Liver (tissue), 3 donors: ENCODE data around the gene PRKACA.

Experiments
- EGR1 ChIP-seq, 2 donors: IDR thresholded peaks; 2 replicates each; pipeline ENCODE4 v1.6.1; 2016 to 2018; ENCODE audit warnings: antibody characterized with exemption in 2 of 2, low read depth in 2 of 2
- FOXA1 ChIP-seq: IDR thresholded peaks from 2 replicates; pipeline ENCODE4 v1.6.1; 2016; ENCODE audit warnings: antibody characterized with exemption
- GABPA ChIP-seq, 2 donors: IDR thresholded peaks in 1 of 2; conservative IDR thresholded peaks in 1 of 2; 2 replicates each; pipeline ENCODE4 v1.6.1; 2016; ENCODE audit warnings: antibody characterized with exemption in 2 of 2, mild to moderate bottlenecking in 1 of 2, moderate library complexity in 1 of 2
- RXRA ChIP-seq, 2 donors: IDR thresholded peaks; 2 replicates each; pipeline ENCODE4 v1.6.1; 2017 to 2018; ENCODE audit warnings: antibody characterized with exemption in 2 of 2, mild to moderate bottlenecking in 1 of 2
- SP1 ChIP-seq: IDR thresholded peaks from 2 replicates; pipeline ENCODE4 v1.6.1; 2018; ENCODE audit warnings: antibody characterized with exemption, mild to moderate bottlenecking
- YY1 ChIP-seq: IDR thresholded peaks from 2 replicates; pipeline ENCODE4 v1.6.1; 2016; ENCODE audit warnings: antibody characterized with exemption, mild to moderate bottlenecking
- TF ChIP-seq, protein P1 (sequence below): fragments of 150-350 bp; IDR thresholded peaks from 2 replicates; pipeline ENCODE4 v1.5.1; 2017; ENCODE audit warnings: improper control_type of control experiment, low read depth, low read length; ENCODE audit not compliant: missing input control
- TF ChIP-seq, protein P2 (sequence below): IDR thresholded peaks from 2 replicates; pipeline ENCODE4 v1.6.1; 2016; ENCODE audit warnings: antibody characterized with exemption
- TF ChIP-seq, protein P3 (sequence below): IDR thresholded peaks from 2 replicates; pipeline ENCODE4 v1.6.1; 2016; ENCODE audit warnings: antibody characterized with exemption, mild to moderate bottlenecking
- donor health status: healthy.
- donor health status: healthy.

DNA sequence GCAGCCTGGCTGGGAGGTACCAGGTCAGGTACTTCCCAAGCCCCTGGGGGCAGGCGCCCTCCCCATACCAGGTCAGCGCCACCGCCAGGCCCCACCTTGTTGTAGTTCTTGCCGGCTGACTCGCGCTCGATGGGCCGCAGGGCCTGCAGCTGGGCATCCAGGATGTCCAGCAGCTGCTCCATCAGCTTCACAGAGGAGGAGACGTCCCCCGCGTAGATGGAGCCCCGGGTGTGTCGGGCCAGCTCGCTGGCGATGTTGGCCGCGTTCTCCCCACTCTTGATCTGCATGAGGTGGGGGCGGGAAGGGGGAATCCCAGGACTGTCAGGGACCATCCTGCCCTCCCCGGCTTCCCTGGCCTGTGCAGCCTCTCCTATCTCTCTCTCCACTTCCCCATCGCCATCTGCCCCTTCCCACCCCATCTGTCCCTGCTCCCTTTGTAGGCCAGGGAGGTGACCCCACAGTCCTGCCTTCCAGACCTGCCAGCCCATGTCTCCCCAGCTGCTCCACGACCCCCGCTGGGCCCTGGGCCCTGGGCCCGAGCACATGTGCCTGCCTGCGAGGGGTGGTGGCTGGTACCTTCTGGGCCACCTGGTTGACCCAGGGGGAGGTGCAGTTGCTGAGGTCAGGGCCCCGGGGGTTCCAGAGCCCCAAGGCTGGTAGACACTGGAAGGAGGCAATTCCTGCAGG lies 42.6 kb upstream of the PRKACA start:
- TF ChIP-seq, protein P1, sequence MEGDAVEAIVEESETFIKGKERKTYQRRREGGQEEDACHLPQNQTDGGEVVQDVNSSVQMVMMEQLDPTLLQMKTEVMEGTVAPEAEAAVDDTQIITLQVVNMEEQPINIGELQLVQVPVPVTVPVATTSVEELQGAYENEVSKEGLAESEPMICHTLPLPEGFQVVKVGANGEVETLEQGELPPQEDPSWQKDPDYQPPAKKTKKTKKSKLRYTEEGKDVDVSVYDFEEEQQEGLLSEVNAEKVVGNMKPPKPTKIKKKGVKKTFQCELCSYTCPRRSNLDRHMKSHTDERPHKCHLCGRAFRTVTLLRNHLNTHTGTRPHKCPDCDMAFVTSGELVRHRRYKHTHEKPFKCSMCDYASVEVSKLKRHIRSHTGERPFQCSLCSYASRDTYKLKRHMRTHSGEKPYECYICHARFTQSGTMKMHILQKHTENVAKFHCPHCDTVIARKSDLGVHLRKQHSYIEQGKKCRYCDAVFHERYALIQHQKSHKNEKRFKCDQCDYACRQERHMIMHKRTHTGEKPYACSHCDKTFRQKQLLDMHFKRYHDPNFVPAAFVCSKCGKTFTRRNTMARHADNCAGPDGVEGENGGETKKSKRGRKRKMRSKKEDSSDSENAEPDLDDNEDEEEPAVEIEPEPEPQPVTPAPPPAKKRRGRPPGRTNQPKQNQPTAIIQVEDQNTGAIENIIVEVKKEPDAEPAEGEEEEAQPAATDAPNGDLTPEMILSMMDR = no peak
- TF ChIP-seq, protein P2, sequence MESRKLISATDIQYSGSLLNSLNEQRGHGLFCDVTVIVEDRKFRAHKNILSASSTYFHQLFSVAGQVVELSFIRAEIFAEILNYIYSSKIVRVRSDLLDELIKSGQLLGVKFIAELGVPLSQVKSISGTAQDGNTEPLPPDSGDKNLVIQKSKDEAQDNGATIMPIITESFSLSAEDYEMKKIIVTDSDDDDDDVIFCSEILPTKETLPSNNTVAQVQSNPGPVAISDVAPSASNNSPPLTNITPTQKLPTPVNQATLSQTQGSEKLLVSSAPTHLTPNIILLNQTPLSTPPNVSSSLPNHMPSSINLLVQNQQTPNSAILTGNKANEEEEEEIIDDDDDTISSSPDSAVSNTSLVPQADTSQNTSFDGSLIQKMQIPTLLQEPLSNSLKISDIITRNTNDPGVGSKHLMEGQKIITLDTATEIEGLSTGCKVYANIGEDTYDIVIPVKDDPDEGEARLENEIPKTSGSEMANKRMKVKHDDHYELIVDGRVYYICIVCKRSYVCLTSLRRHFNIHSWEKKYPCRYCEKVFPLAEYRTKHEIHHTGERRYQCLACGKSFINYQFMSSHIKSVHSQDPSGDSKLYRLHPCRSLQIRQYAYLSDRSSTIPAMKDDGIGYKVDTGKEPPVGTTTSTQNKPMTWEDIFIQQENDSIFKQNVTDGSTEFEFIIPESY = no peak
- no peak for TF ChIP-seq YY1
- TF ChIP-seq EGR1 (IDR thresholded peaks at IDR 0.05; ENCODE audit: low read depth in 2 of 2) = no peak
- no peak for TF ChIP-seq RXRA (IDR thresholded peaks at IDR 0.05)
- no peak for TF ChIP-seq FOXA1
- no peak for TF ChIP-seq SP1
- no peak for TF ChIP-seq GABPA (IDR thresholded peaks at IDR 0.05 in 1 of 2, conservative IDR thresholded peaks at IDR 0.05 in 1 of 2)
- TF ChIP-seq, protein P3, sequence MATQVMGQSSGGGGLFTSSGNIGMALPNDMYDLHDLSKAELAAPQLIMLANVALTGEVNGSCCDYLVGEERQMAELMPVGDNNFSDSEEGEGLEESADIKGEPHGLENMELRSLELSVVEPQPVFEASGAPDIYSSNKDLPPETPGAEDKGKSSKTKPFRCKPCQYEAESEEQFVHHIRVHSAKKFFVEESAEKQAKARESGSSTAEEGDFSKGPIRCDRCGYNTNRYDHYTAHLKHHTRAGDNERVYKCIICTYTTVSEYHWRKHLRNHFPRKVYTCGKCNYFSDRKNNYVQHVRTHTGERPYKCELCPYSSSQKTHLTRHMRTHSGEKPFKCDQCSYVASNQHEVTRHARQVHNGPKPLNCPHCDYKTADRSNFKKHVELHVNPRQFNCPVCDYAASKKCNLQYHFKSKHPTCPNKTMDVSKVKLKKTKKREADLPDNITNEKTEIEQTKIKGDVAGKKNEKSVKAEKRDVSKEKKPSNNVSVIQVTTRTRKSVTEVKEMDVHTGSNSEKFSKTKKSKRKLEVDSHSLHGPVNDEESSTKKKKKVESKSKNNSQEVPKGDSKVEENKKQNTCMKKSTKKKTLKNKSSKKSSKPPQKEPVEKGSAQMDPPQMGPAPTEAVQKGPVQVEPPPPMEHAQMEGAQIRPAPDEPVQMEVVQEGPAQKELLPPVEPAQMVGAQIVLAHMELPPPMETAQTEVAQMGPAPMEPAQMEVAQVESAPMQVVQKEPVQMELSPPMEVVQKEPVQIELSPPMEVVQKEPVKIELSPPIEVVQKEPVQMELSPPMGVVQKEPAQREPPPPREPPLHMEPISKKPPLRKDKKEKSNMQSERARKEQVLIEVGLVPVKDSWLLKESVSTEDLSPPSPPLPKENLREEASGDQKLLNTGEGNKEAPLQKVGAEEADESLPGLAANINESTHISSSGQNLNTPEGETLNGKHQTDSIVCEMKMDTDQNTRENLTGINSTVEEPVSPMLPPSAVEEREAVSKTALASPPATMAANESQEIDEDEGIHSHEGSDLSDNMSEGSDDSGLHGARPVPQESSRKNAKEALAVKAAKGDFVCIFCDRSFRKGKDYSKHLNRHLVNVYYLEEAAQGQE = no peak
